ENCODE measurements around the gene CHMP3. TPM values are rescaled to one million over a fixed set of nuclear protein-coding genes. Genes with fewer than 3 reads are reported as not detected.

Gene CHMP3
- total and polyA plus RNA-seq, 2 of the 13 experiments (the other 11 are each of a cell fraction or from before 2014, with no cell fraction given) = 64.1 to 114 TPM

DNA sequence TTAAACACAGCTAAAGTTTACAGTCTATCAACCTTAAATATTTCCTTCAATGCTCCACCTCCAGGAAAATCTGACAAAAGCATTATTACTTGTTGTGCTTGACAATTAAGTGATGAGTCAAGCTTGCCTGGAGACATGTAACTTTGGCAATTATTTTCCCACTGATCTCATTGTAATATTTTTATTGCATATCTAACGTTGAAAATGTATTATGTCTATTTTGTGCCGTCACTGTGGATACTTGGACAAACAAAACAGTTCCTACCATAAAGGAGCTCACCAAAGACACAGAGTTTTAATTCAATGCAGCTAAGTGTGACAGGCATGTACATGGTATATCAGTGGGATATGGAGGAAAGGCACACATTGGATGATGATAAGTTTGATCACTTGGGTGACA, 35.7 kb upstream of the CHMP3 start:
- intact Hi-C loops (cut with micrococcal nuclease; ENCODE audit: unreplicated experiment) (no loop called here), in situ Hi-C loops (cut with HindIII; ENCODE audit: extremely low pct_ligation_motif_present, low pct_unique_long_range_greater_than_20kb) (no loop called here)
- no peak overlapping the region for H3K27ac ChIP-seq (ENCODE audit: extremely low read length, insufficient read depth, low read length)
- CTCF ChIA-PET (ENCODE audit: low intra/inter-chr PET ratio, low total read pairs) = no interaction called here
- 71% methylated on average over 2 of the region's 2 CpGs for WGBS (ENCODE audit: low lambda C conversion rate)
- H3K36me3 ChIP-seq (replicated peaks in 1 of 2; ENCODE audit: control insufficient read depth in 1 of 2, insufficient read depth in 2 of 2, low read length in 2 of 2) = peaks cover 3 to 5% of the 10 kb centered on the region in 2 experiments; a peak in 4 of 5 replicates
- no peak overlapping the region for H3K9ac ChIP-seq (ENCODE audit: insufficient read depth, low read depth, low read length)
- H3K4me1 ChIP-seq (ENCODE audit: insufficient read depth, low read length) = no peaks in the 10 kb centered on the region
- ATAC-seq = no peak
- TF ChIP-seq, protein P1, sequence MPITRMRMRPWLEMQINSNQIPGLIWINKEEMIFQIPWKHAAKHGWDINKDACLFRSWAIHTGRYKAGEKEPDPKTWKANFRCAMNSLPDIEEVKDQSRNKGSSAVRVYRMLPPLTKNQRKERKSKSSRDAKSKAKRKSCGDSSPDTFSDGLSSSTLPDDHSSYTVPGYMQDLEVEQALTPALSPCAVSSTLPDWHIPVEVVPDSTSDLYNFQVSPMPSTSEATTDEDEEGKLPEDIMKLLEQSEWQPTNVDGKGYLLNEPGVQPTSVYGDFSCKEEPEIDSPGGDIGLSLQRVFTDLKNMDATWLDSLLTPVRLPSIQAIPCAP (CRISPR knock-in tag; IDR thresholded peaks at IDR 0.05; ENCODE audit: low read depth) = no peak
- no peak for TF ChIP-seq KDM3A (CRISPR knock-in tag; IDR thresholded peaks at IDR 0.05; ENCODE audit: low read depth)
- no peak for TF ChIP-seq JARID2 (CRISPR knock-in tag; IDR thresholded peaks at IDR 0.05; ENCODE audit: insufficient replicate concordance)
- TF ChIP-seq RELA (CRISPR knock-in tag; IDR thresholded peaks at IDR 0.05) = no peak
- no peak for TF ChIP-seq TOPORS (CRISPR knock-in tag; IDR thresholded peaks at IDR 0.05)
- TF ChIP-seq PCBP1 (IDR thresholded peaks at IDR 0.05; ENCODE audit: borderline replicate concordance, low read depth, low read length) = no peak
- TF ChIP-seq SKI (IDR thresholded peaks at IDR 0.05; ENCODE audit: partially characterized antibody) = no peak
- no peak overlapping the region for H3K4me3 ChIP-seq (replicated peaks in 1 of 3; ENCODE audit: insufficient read depth in 1 of 3, low read depth in 2 of 3, low read length in 3 of 3)
- DNase-seq (ENCODE audit: low spot score) = no peak
- BruUV-seq (replicated peaks) = no TSS peak
- H3K4me2 ChIP-seq (ENCODE audit: low read depth, low read length) = no peak overlapping the region
- POLR2A ChIA-PET = no interaction called here
- H3K79me2 ChIP-seq (ENCODE audit: insufficient read depth, low read length) = no peaks in the 10 kb centered on the region
- H2AFZ ChIP-seq (ENCODE audit: low read length) = no peak overlapping the region
- H4K20me1 ChIP-seq (ENCODE audit: insufficient read depth, low read length) = no peaks in the 10 kb centered on the region
- no peaks in the 10 kb centered on the region for H3K9me3 ChIP-seq (ENCODE audit: low read length)
- no peaks in the 10 kb centered on the region; a peak in 1 of 5 replicates for H3K27me3 ChIP-seq (ENCODE audit: control insufficient read depth in 1 of 2, insufficient read depth in 2 of 2, low read length in 2 of 2)
- FAIRE-seq = peak; percentile 12

DNA sequence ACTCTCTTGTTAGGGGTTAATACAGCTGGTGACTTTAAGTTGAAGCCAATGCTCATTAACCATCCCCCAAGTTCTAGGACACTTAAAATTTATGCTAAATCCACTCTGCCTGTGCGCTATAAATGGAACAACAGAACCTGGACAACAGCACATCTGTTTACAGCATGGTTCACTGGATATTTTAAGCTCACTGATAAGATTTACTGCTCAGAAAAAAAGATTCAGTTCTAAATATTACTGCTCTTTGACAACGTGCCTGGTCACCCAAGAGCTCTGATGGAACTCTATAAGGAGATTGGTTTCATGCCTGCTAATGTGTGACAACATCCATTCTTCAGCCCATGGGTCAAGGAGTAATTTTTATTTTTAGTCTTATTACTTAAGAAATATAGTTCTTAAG, 32.9 kb upstream of the CHMP3 start:
- POLR2A ChIA-PET = no interaction called here
- in situ Hi-C loops (cut with HindIII; ENCODE audit: extremely low pct_ligation_motif_present, low pct_unique_long_range_greater_than_20kb) = no loop called here
- CTCF ChIA-PET (ENCODE audit: low intra/inter-chr PET ratio, low total read pairs) = no interaction called here
- Histone ChIP-seq H3K27ac (ENCODE audit: extremely low read length, insufficient read depth, low read length) (no peak overlapping the region), H3K9me3 (ENCODE audit: low read length) (no peaks in the 10 kb centered on the region), H3K4me3 (replicated peaks in 1 of 3; ENCODE audit: insufficient read depth in 1 of 3, low read depth in 2 of 3, low read length in 3 of 3) (no peak overlapping the region), H3K27me3 (ENCODE audit: control insufficient read depth in 1 of 2, insufficient read depth in 2 of 2, low read length in 2 of 2) (no peaks in the 10 kb centered on the region; a peak in 1 of 5 replicates), H4K20me1 (ENCODE audit: insufficient read depth, low read length) (no peaks in the 10 kb centered on the region), H3K4me1 (ENCODE audit: insufficient read depth, low read length) (no peaks in the 10 kb centered on the region), H3K36me3 (replicated peaks in 1 of 2; ENCODE audit: control insufficient read depth in 1 of 2, insufficient read depth in 2 of 2, low read length in 2 of 2) (no peaks in the 10 kb centered on the region), H2AFZ (ENCODE audit: low read length) (no peak overlapping the region), H3K9ac (ENCODE audit: insufficient read depth, low read depth, low read length) (no peak overlapping the region), H3K4me2 (ENCODE audit: low read depth, low read length) (no peak overlapping the region), H3K79me2 (ENCODE audit: insufficient read depth, low read length) (no peaks in the 10 kb centered on the region)
- ATAC-seq (no peak), FAIRE-seq (no peak), DNase-seq (ENCODE audit: low spot score) (no peak)
- 20% methylated on average over 2 of the region's 2 CpGs for WGBS (ENCODE audit: low lambda C conversion rate)
- BruUV-seq (replicated peaks) = no TSS peak
- intact Hi-C loops (cut with micrococcal nuclease; ENCODE audit: unreplicated experiment) = no loop called here
- TF ChIP-seq GPN1 (CRISPR knock-in tag; IDR thresholded peaks at IDR 0.05; ENCODE audit: borderline replicate concordance) (no peak), ZMYM2 (CRISPR knock-in tag; IDR thresholded peaks at IDR 0.05) (no peak), ZNF569 (CRISPR knock-in tag; IDR thresholded peaks at IDR 0.05; ENCODE audit: borderline replicate concordance) (no peak), ZNF354B (CRISPR knock-in tag; IDR thresholded peaks at IDR 0.05) (no peak), LCORL (IDR thresholded peaks at IDR 0.05) (no peak), LCORL (CRISPR knock-in tag; IDR thresholded peaks at IDR 0.05) (no peak), ZNF225 (CRISPR knock-in tag; IDR thresholded peaks at IDR 0.05) (no peak), NCOR1 (IDR thresholded peaks at IDR 0.05; ENCODE audit: borderline replicate concordance, low read length) (no peak)
- TF ChIP-seq, protein P2, sequence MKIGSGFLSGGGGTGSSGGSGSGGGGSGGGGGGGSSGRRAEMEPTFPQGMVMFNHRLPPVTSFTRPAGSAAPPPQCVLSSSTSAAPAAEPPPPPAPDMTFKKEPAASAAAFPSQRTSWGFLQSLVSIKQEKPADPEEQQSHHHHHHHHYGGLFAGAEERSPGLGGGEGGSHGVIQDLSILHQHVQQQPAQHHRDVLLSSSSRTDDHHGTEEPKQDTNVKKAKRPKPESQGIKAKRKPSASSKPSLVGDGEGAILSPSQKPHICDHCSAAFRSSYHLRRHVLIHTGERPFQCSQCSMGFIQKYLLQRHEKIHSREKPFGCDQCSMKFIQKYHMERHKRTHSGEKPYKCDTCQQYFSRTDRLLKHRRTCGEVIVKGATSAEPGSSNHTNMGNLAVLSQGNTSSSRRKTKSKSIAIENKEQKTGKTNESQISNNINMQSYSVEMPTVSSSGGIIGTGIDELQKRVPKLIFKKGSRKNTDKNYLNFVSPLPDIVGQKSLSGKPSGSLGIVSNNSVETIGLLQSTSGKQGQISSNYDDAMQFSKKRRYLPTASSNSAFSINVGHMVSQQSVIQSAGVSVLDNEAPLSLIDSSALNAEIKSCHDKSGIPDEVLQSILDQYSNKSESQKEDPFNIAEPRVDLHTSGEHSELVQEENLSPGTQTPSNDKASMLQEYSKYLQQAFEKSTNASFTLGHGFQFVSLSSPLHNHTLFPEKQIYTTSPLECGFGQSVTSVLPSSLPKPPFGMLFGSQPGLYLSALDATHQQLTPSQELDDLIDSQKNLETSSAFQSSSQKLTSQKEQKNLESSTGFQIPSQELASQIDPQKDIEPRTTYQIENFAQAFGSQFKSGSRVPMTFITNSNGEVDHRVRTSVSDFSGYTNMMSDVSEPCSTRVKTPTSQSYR (CRISPR knock-in tag; IDR thresholded peaks at IDR 0.05; ENCODE audit: borderline replicate concordance) = no peak
- TF ChIP-seq, protein P3, sequence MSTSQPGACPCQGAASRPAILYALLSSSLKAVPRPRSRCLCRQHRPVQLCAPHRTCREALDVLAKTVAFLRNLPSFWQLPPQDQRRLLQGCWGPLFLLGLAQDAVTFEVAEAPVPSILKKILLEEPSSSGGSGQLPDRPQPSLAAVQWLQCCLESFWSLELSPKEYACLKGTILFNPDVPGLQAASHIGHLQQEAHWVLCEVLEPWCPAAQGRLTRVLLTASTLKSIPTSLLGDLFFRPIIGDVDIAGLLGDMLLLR (CRISPR knock-in tag; IDR thresholded peaks at IDR 0.05) = no peak

Measured in HepG2 (cell line).